GM12878 (cell line): ENCODE results near the gene ATF3. TPM values are rescaled to one million over a fixed set of nuclear protein-coding genes. Genes with fewer than 3 reads are reported as not detected.

Experiments used
- ATAC-seq: fragments of 200-7000 bp; cut with Tn5 transposase; 3 replicates; pipeline ENCODE4 v1.9.1; 2020; ENCODE audit warnings: mild to moderate bottlenecking, moderate library complexity
- BruUV-seq: library from RNA; stranded (reverse); fragments of 400-500 nt; replicated peaks from 2 replicates; lab custom pipeline; 2021; lab: Mats Ljungman, UMichigan
- CTCF ChIA-PET: fragments of 300-600 bp; sonication (Branson Sonifier 250); formaldehyde crosslinking; extraction: SDS; loops from one replicate; lab custom pipeline; 2021; ENCODE audit warnings: inconsistent platforms; lab: Yijun Ruan, JAX
- POLR2A ChIA-PET: fragments of 350-600 bp; formaldehyde crosslinking; extraction: SDS; loops from one replicate; lab custom pipeline; 2021; ENCODE audit warnings: inconsistent platforms; lab: Charles Lee
- RAD21 ChIA-PET: fragments of 300-600 bp; sonication (Branson Sonifier 250); formaldehyde crosslinking; loops from one replicate; lab custom pipeline; 2023; ENCODE audit warnings: antibody characterized with exemption; ENCODE audit not compliant: unreplicated experiment; lab: Charles Lee
- SMC1A ChIA-PET: fragments of 300-600 bp; sonication (Branson Sonifier 250); formaldehyde crosslinking; loops from one replicate; lab custom pipeline; 2023; ENCODE audit not compliant: unreplicated experiment, uncharacterized antibody; lab: Charles Lee
- DNase-seq: peaks from one replicate; pipeline ENCODE4 v3.0.0-alpha.2; 2011; ENCODE audit warnings: low read depth, low spot score
- FAIRE-seq: peaks from 3 replicates; lab custom pipeline; 2011; peaks lifted over from hg19 to GRCh38; lab: Jason Lieb, UNC
- H2AFZ ChIP-seq: 2 replicates; pipeline ENCODE4 v1.6.0; 2011; ENCODE audit warnings: low read depth, low read length, control low read depth; ENCODE audit not compliant: control insufficient read depth
- H3K27ac ChIP-seq: 2 replicates; pipeline ENCODE4 v1.5.1; 2011; ENCODE audit warnings: control low read depth; ENCODE audit not compliant: control insufficient read depth, insufficient read depth
- H3K27me3 ChIP-seq, 2 experiments: replicated peaks in 1 of 2; 2 replicates each; pipeline versions ENCODE4 v1.6.0 to v1.6.1; 2011; ENCODE audit warnings: low read length in 1 of 2; ENCODE audit not compliant: control insufficient read depth in 2 of 2, insufficient read depth in 2 of 2
- H3K36me3 ChIP-seq, 2 experiments: 2 replicates each; pipeline ENCODE4 v1.5.1; 2011; ENCODE audit warnings: low read length in 1 of 2; ENCODE audit not compliant: control insufficient read depth in 2 of 2, insufficient read depth in 2 of 2
- H3K4me1 ChIP-seq: 2 replicates; pipeline ENCODE4 v1.6.1; 2011; ENCODE audit warnings: mild to moderate bottlenecking, low read length, moderate library complexity, mixed read lengths; ENCODE audit not compliant: control insufficient read depth, insufficient read depth
- H3K4me2 ChIP-seq: 2 replicates; pipeline ENCODE4 v1.6.0; 2011; ENCODE audit warnings: control low read depth; ENCODE audit not compliant: control insufficient read depth, insufficient read depth
- H3K4me3 ChIP-seq: fragments of 200-600 bp; sonication (generic); 2 replicates; pipeline ENCODE4 v1.5.1; 2016
- H3K79me2 ChIP-seq: 2 replicates; pipeline ENCODE4 v1.6.0; 2011; ENCODE audit warnings: low read length; ENCODE audit not compliant: control insufficient read depth, insufficient read depth
- H3K9ac ChIP-seq: 2 replicates; pipeline ENCODE4 v1.8.0; 2011; ENCODE audit warnings: low read length, control low read depth, mixed read lengths; ENCODE audit not compliant: control insufficient read depth, insufficient read depth
- H3K9me3 ChIP-seq: replicated peaks from 3 replicates; pipeline ENCODE4 v1.5.1; 2011; ENCODE audit warnings: mild to moderate bottlenecking, low read length; ENCODE audit not compliant: control insufficient read depth, insufficient read depth
- H4K20me1 ChIP-seq: 2 replicates; pipeline ENCODE4 v1.6.0; 2011; ENCODE audit not compliant: control insufficient read depth, insufficient read depth
- BMI1 ChIP-seq: fragments of 450-650 bp; IDR thresholded peaks from 2 replicates; pipeline ENCODE4 v1.6.1; 2016; ENCODE audit warnings: mild to moderate bottlenecking, moderate library complexity, borderline replicate concordance
- CEBPB ChIP-seq, 2 experiments: fragments of 150-350 bp in 1 of 2; IDR thresholded peaks; 2 replicates each; pipeline ENCODE4 v1.6.1; 2012 to 2014; ENCODE audit warnings: low read depth in 2 of 2, low read length in 2 of 2, borderline replicate concordance in 1 of 2, inconsistent platforms in 1 of 2
- E2F8 ChIP-seq: fragments of 450-650 bp; IDR thresholded peaks from 2 replicates; pipeline ENCODE4 v1.6.1; 2018; ENCODE audit warnings: mild to moderate bottlenecking, low read depth, moderate library complexity; ENCODE audit not compliant: partially characterized antibody
- ELK1 ChIP-seq: IDR thresholded peaks from 2 replicates; pipeline ENCODE4 v1.6.1; 2012; ENCODE audit warnings: low read depth, low read length, improper control_type of control experiment
- ETV6 ChIP-seq, 2 experiments: fragments of 450-650 bp in 1 of 2; IDR thresholded peaks in 1 of 2; conservative IDR thresholded peaks in 1 of 2; 2 replicates each; pipeline ENCODE4 v1.6.1; 2014; ENCODE audit warnings: antibody characterized with exemption in 1 of 2, borderline replicate concordance in 1 of 2, low read depth in 1 of 2, mild to moderate bottlenecking in 1 of 2, moderate library complexity in 1 of 2
- KDM1A ChIP-seq: fragments of 200-600 bp; sonication (generic); IDR thresholded peaks from 2 replicates; pipeline ENCODE4 v1.6.1; 2016; ENCODE audit warnings: borderline replicate concordance
- POLR2AphosphoS2 ChIP-seq: IDR thresholded peaks from 2 replicates; pipeline ENCODE4 v1.6.1; 2011; ENCODE audit warnings: low read depth, mild to moderate bottlenecking, low read length, improper control_type of control experiment, moderate library complexity
- USF2 ChIP-seq: IDR thresholded peaks from 2 replicates; pipeline ENCODE4 v1.6.1; 2011; ENCODE audit warnings: low read depth, low read length, improper control_type of control experiment, borderline replicate concordance
- ZBTB11 ChIP-seq: fragments of 450-650 bp; formaldehyde crosslinking; IDR thresholded peaks from 2 replicates; pipeline ENCODE4 v1.5.0; 2022; ENCODE audit warnings: mild to moderate bottlenecking, missing genetic modification characterization
- ZNF622 ChIP-seq: fragments of 450-650 bp; IDR thresholded peaks from 2 replicates; pipeline ENCODE4 v1.6.1; 2017; ENCODE audit warnings: mild to moderate bottlenecking, inconsistent platforms
- WGBS: methylation state at CpG from one replicate; pipeline ENCODE4 v1.1.6; 2016; ENCODE audit warnings: low lambda C conversion rate; ENCODE audit not compliant: insufficient replicate concordance, insufficient coverage; ENCODE audit errors: missing lambda C conversion rate; 5-methylcytosine and 5-hydroxymethylcytosine counted together
- in situ Hi-C: fragments of 300-500 bp; cut with MboI; formaldehyde crosslinking; loops from 9 replicates; pipeline ENCODE4 v1.14.3; 2018; ENCODE audit warnings: mixed read lengths
- intact Hi-C: fragments of 100-400 bp; cut with micrococcal nuclease; formaldehyde crosslinking; loops from one replicate; pipeline ENCODE4 v1.14.2; 2022; ENCODE audit not compliant: unreplicated experiment
- polyA plus RNA-seq, 11 experiments: library from polyadenylated mRNA; depleted of rRNA in 4 of 11; unstranded in 6 of 11; stranded (reverse) in 5 of 11; fragments of >200 nt; fragmentation: Nextera tagmentation in 4 of 11; fragmentation: Illumina TruSeq in 1 of 11; extraction: Ambion mirVana in 4 of 11; extraction: Trizol in 1 of 11; gene quantifications; 1 replicate in 1 of 11; 2 replicates in 10 of 11; pipeline versions ENCODE4 v1.2.1 to v1.2.3, GENCODE V29; 2011 to 2016; ENCODE audit warnings: inconsistent platforms in 2 of 11, missing spikeins in 2 of 11, low read depth in 1 of 11
- total RNA-seq, 4 experiments: library from RNA; depleted of rRNA in 3 of 4; stranded (reverse); fragments of >200 nt in 3 of 4; fragmentation: Illumina TruSeq in 1 of 4; extraction: Trizol in 1 of 4; gene quantifications; 2 replicates each; pipeline versions ENCODE4 v1.2.1 to v1.2.3, GENCODE V29; 2013 to 2021

Gene ATF3
- total and polyA plus RNA-seq, 10 of the 15 experiments (the other 5 are each of a cell fraction or from before 2014, with no cell fraction given) = 3.0 to 13.9 (median 8.3) TPM

- BruUV-seq = no TSS peak
- H3K27me3 ChIP-seq = no peaks in the 10 kb centered on the region
- WGBS = 71% methylated on average over 5 of the region's 5 CpGs
- intact Hi-C loops (loop anchor here (5.0 kb wide), 1 partner anchor 92 kb away; no protein-coding TSS in a partner anchor), in situ Hi-C loops (no loop called here)
- POLR2A ChIA-PET = no interaction called here
- H3K9ac ChIP-seq = no peak overlapping the region
- ATAC-seq (no peak), DNase-seq (no peak), FAIRE-seq (no peak)
- H3K36me3 ChIP-seq = no peaks in the 10 kb centered on the region
- H3K4me2 ChIP-seq = no peak overlapping the region
- SMC1A ChIA-PET = interaction anchor here (0.8 to 0.9 kb wide), 2 partner anchors 13 to 43 kb away, joined by 3 read pairs; no protein-coding TSS in a partner anchor
- no peaks in the 10 kb centered on the region for H4K20me1 ChIP-seq
- no peaks in the 10 kb centered on the region for H3K79me2 ChIP-seq
- RAD21 ChIA-PET = no interaction called here
- CTCF ChIA-PET = interaction anchor here (0.7 to 1.3 kb wide), 3 partner anchors 26 to 92 kb away, joined by 3 read pairs; no protein-coding TSS in a partner anchor
- H3K4me1 ChIP-seq = peaks cover 20% of the 10 kb centered on the region
- H3K9me3 ChIP-seq = no peaks in the 10 kb centered on the region
- no peak overlapping the region for H2AFZ ChIP-seq
- no peak overlapping the region for H3K27ac ChIP-seq
- no peak overlapping the region for H3K4me3 ChIP-seq
- TF ChIP-seq CEBPB (IDR thresholded peaks at IDR 0.05; ENCODE audit: borderline replicate concordance in 1 of 2, low read depth in 2 of 2, low read length in 2 of 2) (no peak), E2F8 (no peak), ZNF622 (no peak), USF2 (no peak), ZBTB11 (CRISPR knock-in tag) (no peak), ELK1 (no peak), POLR2AphosphoS2 (no peak), BMI1 (no peak), ETV6 (conservative IDR thresholded peaks at IDR 0.05 in 1 of 2, IDR thresholded peaks at IDR 0.05 in 1 of 2; ENCODE audit: borderline replicate concordance in 1 of 2, low read depth in 1 of 2) (no peak), KDM1A (no peak)
Measured at GRCh38 chr1:212568978-212569537, 39.5 kb upstream of the ATF3 start.
